ENCODE data around the gene SETD1A. TPM values are rescaled to one million over a fixed set of nuclear protein-coding genes. Genes with fewer than 3 reads are reported as not detected.

The SETD1A gene
- total and polyA plus RNA-seq, 2 of the 8 experiments (the other 6 are each of a cell fraction or from before 2014, with no cell fraction given) = 4.8 to 29.0 TPM

GRCh38 chr16:31033709-31034492 lies 76.3 kb downstream of the SETD1A start (continued):
- TF ChIP-seq SIX5 (IDR thresholded peaks at IDR 0.05; ENCODE audit: low read depth, low read length) (peak; percentile 85), KDM4A (IDR thresholded peaks at IDR 0.05; ENCODE audit: low read depth, low read length, severe bottlenecking) (peak; percentile 56), MAX (IDR thresholded peaks at IDR 0.05) (peak; percentile 78), KDM5A (IDR thresholded peaks at IDR 0.05; ENCODE audit: low read length) (no peak), SP4 (IDR thresholded peaks at IDR 0.05; ENCODE audit: low read length) (0 out of 2 replicates have a peak, but pooled peaks have one; percentile 31), SAP30 (IDR thresholded peaks at IDR 0.05; ENCODE audit: insufficient read depth, insufficient replicate concordance, low read length) (peak; percentile 30), POLR2A (IDR thresholded peaks at IDR 0.05; ENCODE audit: control extremely low read depth in 1 of 2, low read depth in 2 of 2, low read length in 2 of 2) (no peak), CEBPB (IDR thresholded peaks at IDR 0.05; ENCODE audit: low read depth, low read length) (no peak), CHD1 (IDR thresholded peaks at IDR 0.05; ENCODE audit: low read depth, low read length) (no peak), SIN3A (conservative IDR thresholded peaks at IDR 0.05 in 1 of 2, IDR thresholded peaks at IDR 0.05 in 1 of 2; ENCODE audit: low read depth in 1 of 2, low read length in 2 of 2) (peak; percentile 69 to 90; a peak in 2 of 4 replicates), SP2 (IDR thresholded peaks at IDR 0.05; ENCODE audit: low read length) (no peak), EP300 (IDR thresholded peaks at IDR 0.05; ENCODE audit: borderline replicate concordance in 1 of 2, low read depth in 2 of 2, low read length in 2 of 2) (no peak), RBBP5 (IDR thresholded peaks at IDR 0.05; ENCODE audit: borderline replicate concordance, low read depth, low read length) (no peak), HDAC6 (IDR thresholded peaks at IDR 0.05; ENCODE audit: low read depth, low read length) (no peak), RXRA (IDR thresholded peaks at IDR 0.05; ENCODE audit: insufficient read depth, low read depth, low read length) (no peak), GTF2F1 (IDR thresholded peaks at IDR 0.05; ENCODE audit: borderline replicate concordance, low read depth, low read length) (no peak), ASH2L (IDR thresholded peaks at IDR 0.05; ENCODE audit: low read length) (peak; percentile 37), BRCA1 (IDR thresholded peaks at IDR 0.05; ENCODE audit: low read depth, low read length) (no peak)

All from H1 (cell line).